SK-N-SH (cell line): Measurements from ENCODE around the gene PTPRJ.

Experiments used
- CTCF ChIP-seq: fragments of 200-600 bp; sonication (generic); IDR thresholded peaks from 2 replicates; pipeline ENCODE4 v1.6.1; 2017; ENCODE audit warnings: antibody characterized with exemption, mild to moderate bottlenecking, moderate library complexity
- ELF1 ChIP-seq: IDR thresholded peaks from 2 replicates; pipeline ENCODE4 v1.4.0; 2012
- EP300 ChIP-seq, 2 experiments: IDR thresholded peaks; 2 replicates each; pipeline versions ENCODE4 v1.4.0 to v1.6.1; 2012; ENCODE audit warnings: borderline replicate concordance in 1 of 2, low read depth in 1 of 2, low read length in 1 of 2
- MAX ChIP-seq: IDR thresholded peaks from 2 replicates; pipeline ENCODE4 v1.4.0; 2012; ENCODE audit warnings: low read depth
- POLR2AphosphoS5 ChIP-seq: IDR thresholded peaks from 2 replicates; pipeline ENCODE4 v1.6.1; 2012; ENCODE audit warnings: low read depth, low read length
- RAD21 ChIP-seq: IDR thresholded peaks from 2 replicates; pipeline ENCODE4 v1.6.1; 2012; ENCODE audit warnings: mild to moderate bottlenecking, low read length
- SIN3A ChIP-seq: IDR thresholded peaks from 2 replicates; pipeline ENCODE4 v1.6.1; 2012; ENCODE audit warnings: low read depth, mild to moderate bottlenecking, low read length, moderate library complexity, borderline replicate concordance
- SMC3 ChIP-seq: IDR thresholded peaks from 2 replicates; pipeline ENCODE4 v1.6.1; 2012; ENCODE audit warnings: low read depth, low read length, improper control_type of control experiment
- TAF1 ChIP-seq: IDR thresholded peaks from 2 replicates; pipeline ENCODE4 v1.6.1; 2012; ENCODE audit warnings: low read depth, mild to moderate bottlenecking, low read length, moderate library complexity, borderline replicate concordance
- TCF12 ChIP-seq: IDR thresholded peaks from 2 replicates; pipeline ENCODE4 v1.4.0; 2012

GRCh38 chr11:48087974-48088681 lies 107.8 kb downstream of the PTPRJ start:
- TF ChIP-seq SIN3A = no peak
- TF ChIP-seq EP300 (IDR thresholded peaks at IDR 0.05; ENCODE audit: borderline replicate concordance in 1 of 2, low read depth in 1 of 2, low read length in 1 of 2) = no peak
- TF ChIP-seq CTCF = no peak
- TF ChIP-seq TCF12 = no peak
- no peak for TF ChIP-seq ELF1
- TF ChIP-seq TAF1 = no peak
- TF ChIP-seq MAX = no peak
- TF ChIP-seq RAD21 = no peak
- no peak for TF ChIP-seq SMC3
- no peak for TF ChIP-seq POLR2AphosphoS5
